Fibroblast of upper back skin (primary cell): ENCODE measurements around the gene FKBP8.
"Not testable (repeated sequence)": the region's sequence is repeated elsewhere in the genome, so short reads cannot be mapped to it uniquely, and the experiment has no call there.

Source experiments
- DNase-seq: peaks from one replicate; pipeline ENCODE4 v3.0.0-alpha.2; 2013

Gene FKBP8

DNA sequence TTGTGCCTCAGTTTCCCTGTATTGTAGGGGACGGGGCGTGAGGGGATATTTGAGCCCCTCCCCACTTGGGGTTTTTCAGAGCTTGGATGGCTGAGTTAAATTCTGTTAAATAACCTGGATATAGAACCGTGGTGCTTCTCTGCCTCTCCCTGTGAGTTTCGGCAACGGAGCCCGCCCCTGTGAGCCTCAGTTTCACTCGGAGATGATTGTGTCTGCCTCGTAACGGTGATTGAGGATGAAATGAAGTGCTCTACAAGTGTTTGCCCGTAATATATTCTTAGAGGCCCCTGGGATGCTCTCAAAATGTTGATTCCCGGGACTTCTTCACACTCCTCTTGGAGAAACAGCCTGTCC lies 14.8 kb upstream of the FKBP8 start:
- no peak for DNase-seq

DNA sequence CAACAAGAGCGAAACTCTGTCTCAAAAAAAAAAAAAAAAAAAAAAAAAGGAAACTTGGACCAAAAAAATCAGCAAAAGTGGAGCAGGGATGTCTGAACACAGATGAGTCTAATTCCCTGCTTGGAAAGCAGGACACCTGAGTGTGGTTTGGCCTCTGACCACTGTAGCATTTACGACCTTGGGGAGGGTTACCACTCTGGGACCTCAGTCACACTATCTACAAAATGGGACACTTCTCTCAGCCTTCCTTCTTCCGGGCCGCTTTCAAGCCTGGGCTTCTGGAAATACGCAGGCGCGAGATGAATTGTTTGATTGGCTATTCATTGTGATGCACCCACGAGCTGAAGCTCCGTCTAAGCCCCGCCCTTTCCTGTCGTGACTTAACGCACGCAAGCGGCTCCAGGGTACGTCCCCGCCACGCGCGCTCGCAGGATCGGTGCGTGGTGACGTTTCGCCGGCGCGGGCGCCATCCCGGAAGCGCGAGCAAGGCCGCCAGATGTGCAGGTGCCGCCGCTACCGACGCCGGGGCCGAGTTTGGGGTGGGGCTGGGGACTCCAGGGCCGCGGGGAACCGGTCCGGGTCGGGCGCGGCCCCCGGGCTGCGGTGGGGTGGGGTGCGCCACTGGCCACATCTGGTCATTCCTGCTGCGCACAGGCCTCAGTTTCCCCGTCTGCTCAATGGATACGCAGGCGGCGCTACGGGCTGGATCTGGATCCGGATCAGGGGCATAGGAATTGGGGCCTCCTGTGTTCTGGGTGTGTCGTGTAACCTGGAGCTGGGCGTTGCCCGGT lies 14.2 kb upstream of the FKBP8 start, which contains the start of gene KXD1:
KXD1 (plus strand) TSS at position 460 of the 791 bp plus-strand sequence. CDS start 4,187 bp downstream, outside the sequence.
- peak; percentile 99 for DNase-seq

DNA sequence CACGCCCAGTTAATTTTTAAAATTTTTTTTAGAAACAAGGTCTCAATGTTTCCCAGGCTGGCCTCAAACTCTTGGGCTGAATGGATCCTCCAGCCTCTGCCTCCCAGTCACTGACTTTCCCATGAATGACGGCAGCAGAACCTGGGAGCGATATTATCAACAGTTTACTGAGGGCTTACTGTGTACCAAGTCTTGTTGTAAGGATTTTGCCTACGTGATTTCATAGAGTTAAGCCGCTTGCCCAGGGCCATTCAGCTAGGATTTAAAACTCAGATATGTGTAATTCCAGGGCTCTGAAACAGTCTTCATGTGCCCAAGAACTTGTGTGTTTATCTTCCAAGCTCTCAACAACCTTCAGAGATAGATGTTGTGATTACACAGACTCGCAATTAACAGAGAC lies 8.3 kb upstream of the FKBP8 start:
- DNase-seq, result no peak

DNA sequence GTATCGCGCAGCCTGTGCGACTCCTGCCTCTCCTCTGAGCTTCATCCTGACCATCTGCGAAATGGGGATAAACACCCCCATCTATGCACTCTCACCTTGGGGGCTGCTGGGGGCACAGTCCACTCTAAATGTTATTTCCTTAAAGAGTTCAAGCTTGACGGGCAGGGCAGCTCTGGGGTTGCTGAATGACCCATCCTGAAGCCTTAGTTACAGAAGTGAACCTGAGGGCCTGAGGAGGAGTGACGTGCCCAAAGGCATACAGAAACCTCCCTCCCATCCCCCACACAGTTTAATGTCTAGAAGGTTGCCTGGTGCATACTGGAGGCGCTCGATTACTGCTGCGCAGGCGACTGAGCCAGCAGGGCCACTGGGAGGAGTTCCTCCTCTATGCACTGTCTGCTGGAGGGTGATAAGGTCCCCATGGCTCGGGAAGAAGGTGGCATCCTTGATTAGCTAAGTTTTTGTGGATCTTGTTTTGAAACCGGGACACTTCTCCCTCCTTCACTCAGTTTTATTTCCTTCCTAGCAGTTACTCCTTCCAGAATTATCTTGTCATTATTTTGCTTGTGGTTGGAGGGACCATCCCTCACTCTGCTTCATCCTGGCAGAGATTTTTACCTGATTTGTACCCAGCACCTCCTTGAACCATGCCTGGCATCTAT lies 572 bp upstream of the FKBP8 start:
- DNase-seq, result peak; percentile 63

DNA sequence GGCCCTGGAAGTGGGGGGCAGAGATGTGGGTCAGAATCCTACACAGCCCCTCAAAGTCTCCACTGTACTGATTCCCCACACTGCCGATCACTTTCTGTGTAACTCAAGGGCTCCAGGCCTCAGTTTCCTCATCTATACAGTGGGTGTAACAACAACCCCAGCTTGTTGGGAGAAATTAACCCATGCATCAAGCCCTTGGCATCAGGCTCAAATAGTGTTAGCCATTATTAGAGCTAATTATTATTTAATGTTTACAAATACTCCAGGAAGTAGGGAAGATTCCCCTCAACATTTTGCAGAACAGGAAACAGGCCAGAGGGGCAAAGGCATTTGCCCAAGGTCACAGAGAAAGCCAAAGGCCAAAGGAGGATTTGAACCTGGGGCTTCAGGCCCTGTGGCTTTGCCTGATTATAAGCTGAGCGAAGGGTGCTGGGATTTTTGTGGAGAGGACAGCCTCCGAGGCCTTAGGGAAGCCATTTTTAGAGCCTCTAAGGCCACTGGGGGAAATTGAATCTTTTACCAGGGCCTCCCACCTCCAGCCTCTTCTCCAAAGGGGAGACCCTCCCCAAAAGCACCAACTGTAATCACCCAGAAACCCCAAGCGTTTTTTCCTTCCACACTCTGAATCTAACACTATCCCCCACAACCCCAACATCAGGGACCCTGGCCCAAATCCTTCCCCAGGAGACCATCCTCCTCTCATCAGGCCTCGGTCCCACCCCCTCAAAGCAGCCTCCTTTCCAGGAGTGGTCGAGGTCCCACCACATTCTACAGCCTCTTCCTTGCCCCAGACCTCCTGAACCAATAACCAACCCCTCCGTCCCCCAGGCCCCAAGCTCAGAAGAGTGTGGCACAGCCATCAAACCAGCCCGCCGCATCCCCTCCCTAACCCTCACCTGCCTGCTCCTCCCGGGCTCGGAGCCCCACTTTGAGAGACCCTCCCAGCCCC lies 1.1 kb downstream of the FKBP8 start:
- no peak for DNase-seq

DNA sequence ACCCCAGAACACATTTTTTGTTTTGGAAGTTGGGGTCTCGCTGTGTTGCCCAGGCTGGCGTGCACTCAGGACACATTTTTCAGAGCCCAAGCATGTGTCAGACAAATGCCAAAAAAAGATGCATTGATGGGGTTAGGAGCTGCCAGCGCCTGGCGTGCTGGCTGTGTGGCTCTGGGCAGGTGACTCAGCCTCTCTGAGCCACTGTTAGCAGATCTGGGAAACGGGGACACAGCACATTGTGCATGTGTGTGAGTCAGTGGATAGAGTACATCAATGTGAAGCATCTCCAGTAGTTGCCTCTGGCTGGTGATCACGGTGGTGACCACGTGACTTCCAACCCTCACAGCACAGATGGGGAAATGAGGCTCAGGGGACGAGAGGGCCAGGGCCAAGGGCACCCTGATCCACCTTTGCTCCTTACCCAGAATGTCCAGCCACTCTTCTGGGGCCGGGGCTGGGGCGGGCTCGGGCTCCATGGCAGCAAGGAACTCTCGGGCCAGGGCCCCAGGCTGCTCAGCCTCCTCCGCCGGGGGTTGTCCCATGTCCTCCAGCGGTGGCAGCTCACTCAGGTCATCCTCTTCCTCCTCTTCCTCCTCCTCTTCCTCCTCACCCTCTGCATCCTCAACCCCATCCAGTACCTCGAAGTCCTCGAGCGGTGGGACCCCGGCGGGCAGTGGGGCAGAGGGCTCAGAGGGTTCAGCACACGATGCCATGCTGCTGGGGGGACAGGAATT lies 1.9 kb downstream of the FKBP8 start:
- no peak for DNase-seq

DNA sequence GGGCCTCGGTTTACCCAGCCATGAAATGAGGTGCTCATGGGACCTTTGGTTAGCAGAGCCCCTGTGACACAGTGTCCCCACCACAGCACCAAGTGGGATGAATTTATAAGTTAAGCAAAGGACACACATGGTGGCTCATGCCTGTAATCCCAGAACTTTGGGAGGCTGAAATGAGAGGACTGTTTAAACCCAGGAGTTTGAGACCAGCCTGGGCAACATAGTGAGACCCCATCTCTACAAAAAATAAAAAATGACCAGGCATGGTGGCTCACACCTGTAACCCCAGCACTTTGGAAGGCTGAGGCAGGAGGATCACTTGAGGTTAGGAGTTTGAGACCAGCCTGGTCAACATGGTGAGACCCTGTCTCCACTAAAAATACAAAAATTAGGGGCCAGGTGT lies 3.2 kb downstream of the FKBP8 start:
- not testable (repeated sequence) for DNase-seq

DNA sequence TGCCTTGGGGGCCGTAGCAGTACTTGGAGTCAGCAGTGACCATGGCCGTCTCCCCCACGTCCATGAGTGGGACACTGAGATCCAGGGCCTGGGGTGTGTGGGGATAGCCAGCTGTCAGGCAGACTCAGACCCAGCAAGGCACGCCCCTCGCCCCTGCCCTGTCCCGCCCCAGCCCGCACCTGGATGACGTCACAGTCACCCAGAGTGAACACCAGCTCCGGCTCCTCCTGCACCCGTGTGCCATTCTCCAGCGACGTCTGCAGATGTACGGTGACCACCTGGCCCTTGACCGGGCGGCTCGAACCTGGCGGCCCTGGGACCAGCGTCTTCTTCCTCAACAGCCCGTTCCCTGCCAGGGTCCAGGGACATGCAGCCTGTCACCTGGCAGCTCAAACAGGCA lies 4.0 kb downstream of the FKBP8 start:
- no peak for DNase-seq

DNA sequence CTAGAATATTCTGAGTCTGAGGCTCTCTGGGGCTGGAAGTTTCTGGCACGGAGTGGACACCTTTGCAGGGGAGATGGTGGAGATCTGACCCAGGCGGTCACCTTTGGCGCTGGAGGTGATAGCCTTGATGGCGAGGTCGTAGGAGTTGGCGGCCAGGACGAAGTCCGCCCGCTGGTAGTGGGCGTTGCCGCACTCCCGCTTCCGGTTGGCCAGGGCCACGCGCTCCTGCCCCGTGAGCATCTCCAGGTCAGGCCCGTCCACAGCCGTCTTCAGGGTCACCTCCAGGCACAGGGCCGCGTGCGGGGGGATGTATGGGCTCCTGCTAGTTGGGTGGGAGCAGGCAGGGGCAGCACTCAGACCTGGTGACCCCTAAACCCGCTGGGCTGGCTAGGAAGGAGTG lies 5.3 kb downstream of the FKBP8 start:
- no peak for DNase-seq

DNA sequence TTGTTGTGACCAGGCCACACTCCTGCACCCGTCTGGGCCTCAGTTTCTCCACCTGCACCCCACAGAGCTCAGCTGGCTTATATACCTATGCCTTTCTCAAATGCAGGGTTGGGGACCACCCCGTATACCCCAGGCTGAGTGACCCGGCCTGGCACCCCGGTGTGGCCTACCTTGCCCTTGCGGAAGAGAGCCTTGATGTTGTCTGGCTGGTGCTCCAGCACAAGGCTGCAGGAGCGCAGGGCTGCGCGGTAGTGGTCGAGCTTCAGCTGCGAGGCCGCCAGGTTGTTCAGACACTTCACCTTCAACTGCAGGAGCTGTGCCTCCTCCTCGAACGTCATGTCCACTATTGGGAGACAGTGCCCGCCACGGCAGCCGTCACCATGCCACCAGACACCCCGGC lies 5.9 kb downstream of the FKBP8 start:
- DNase-seq, result no peak

DNA sequence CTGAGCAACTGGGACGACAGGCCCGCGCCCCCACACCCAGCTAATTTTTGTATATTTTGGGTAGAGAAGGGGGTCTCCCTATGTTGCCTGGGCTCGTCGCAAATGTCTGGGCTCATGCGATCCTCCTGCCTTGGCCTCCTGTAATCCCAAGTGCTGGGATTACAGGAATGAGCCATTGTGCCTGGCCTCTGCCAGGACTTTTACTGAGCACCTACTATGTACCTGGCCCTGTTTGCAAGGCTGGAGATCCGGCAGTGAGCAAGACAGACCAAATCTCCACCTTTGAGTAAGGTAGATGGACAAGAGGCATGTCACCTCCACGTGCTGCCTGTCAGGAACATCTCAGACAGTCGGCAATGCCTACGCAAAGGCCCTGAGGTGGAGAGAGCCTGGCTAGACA lies 6.9 kb downstream of the FKBP8 start:
- no peak for DNase-seq

DNA sequence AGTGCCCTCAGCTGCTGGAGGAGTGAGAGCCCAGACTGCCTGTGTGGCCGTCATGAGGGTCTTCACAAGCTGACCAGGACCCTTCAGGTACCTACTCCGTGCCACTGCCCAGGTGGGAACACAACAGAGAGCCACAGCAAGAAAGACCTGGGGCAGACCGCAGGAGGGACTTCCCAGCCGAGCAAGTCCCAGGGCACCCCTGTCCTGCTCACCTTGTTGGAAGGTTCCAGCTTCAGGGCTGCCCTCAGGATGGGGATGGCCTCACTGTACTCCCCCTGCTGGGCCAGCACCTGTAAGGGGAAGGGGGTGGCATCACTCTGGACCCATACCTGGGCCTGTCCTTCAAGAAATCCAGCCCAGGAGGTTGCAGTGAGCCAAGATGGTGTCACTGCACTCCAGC lies 10.3 kb downstream of the FKBP8 start:
- DNase-seq, result no peak

DNA sequence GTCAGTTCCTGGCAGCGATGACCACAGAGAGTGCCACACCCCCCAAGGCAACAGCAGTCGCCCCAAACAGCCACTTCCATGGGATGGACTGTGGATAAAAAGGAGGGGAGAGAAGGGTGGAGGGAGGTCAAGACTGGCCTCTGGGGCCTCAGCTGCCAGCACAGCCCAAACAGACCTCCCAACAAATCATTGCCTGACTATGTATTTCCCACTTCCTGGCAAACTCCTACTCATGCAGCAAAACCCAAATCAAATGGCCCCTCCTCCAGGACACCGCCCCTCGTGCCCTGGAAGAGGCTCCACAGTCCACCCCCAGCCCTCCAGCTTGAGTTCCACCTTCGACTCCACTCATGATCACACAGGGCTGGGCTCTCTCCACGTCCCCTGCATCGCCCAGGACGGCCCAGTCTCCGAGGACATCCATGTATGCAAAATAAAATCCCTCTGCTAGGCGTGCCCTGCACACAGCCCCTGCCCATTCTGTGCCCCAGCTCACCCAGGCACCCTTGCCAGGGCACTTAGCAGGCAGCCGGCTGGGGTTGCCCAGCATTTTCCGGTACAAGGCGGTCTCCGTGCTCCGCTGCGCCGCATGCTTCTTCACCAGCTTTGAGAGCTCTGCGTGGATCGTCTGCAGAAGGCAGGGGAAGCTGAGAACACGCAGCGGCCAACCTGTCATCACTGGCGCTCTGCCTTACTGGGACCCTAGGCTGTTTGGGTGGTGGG lies 11.0 kb downstream of the FKBP8 start:
- no peak for DNase-seq

DNA sequence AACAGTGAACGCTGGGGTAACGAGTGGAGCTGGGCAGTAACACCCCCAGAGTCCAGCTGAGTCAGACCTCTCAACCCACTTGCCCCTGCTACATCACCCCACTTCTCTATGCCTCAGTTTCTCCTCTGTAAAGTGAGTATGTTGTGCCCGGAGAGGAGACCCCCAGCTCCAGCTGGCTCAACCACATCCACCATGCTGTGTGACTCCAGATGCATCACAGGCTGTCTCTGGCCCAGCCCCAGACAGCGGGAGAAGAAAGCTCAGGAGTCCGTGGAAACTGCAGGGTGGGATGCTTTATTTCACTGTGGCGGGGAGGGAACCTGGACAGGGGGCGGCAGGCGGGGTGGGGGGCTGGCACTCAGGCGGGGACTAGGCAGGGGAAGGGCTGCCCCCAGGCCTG lies 11.9 kb downstream of the FKBP8 start:
- DNase-seq, result no peak

DNA sequence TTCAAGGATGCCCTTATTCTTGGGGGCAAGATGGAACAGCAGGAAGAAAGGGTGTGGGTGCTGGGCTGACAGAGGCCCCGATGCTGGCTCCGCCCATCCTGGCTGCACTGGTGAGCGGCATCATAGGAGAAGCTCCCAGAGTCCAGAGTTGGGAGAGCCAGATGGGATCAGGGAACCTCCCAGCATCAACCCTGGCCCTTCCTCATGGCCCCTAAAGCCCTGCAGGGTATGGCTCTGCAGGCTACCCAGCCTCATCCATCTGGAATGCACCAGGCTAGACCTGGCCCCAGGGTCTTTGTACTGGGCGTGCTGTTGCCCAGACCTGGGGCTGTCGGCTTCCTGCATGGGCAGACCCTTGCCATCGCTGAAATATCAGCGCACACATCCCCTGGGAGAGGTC lies 13.6 kb downstream of the FKBP8 start:
- no peak for DNase-seq

DNA sequence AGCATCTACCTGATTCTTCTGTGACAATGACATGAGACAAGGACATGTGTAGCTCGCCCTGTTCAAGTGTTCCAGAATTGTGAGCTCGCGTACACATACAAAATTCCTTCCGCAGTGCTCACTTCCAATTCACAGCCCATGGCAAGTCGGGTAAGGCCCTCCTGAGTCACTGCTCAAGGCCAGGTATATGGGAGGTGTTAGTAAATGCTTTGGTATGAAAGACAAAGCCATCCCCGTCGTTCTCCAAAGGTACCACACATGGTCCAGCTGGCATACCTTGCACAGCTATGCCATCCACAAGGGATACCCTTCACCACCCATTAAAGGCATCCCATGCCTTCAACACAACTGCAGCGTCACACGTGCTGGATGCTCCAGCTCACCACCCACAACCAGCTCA lies 17.1 kb downstream of the FKBP8 start:
- DNase-seq, result no peak

DNA sequence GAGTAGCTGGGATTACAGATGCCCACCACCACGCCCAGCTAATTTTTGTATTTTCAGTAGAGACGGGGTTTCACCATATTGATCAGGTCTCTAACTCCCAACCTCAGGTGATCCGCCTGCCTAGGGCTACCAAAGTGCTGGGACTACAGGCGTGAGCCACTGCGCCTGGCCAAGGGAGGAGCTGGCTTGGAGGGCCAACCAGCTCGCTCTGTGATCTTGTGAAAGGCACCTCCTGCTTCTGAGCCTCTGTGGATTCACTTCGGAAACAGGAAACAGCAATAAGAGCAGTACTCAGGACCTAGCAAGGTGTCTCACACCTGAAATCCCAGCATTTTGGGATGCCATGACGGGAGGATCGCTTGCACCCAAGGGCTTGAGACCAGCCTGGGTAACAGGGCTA lies 19.5 kb downstream of the FKBP8 start:
- DNase-seq, result no peak

DNA sequence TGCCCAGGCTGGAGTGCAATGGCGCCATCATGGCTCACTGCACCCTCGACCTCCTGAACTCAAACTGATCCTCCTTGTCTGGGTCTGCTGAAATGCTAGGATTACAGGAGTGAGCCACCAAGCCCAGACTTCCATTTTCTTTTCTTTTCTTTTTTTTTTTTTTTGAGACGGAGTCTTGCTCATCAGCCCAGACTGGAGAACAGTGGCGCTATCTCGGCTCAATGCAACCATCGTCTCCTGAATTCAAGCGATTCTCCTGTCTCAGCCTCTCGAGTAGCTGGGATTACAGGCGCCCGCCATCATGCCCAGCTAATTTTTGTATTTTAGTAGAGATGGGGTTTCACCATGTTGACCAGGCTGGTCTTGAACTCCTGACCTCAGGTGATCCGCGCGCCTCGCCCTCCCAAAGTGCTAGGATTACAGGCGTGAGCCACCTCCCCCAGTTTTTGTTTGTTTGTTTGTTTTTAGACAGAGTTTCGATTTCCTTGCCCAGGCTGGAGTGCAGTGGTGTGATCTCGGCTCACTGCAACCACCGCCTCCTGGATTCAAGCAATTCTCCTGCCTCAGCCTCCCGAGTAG lies 20.4 kb downstream of the FKBP8 start:
- not testable (repeated sequence) for DNase-seq

DNA sequence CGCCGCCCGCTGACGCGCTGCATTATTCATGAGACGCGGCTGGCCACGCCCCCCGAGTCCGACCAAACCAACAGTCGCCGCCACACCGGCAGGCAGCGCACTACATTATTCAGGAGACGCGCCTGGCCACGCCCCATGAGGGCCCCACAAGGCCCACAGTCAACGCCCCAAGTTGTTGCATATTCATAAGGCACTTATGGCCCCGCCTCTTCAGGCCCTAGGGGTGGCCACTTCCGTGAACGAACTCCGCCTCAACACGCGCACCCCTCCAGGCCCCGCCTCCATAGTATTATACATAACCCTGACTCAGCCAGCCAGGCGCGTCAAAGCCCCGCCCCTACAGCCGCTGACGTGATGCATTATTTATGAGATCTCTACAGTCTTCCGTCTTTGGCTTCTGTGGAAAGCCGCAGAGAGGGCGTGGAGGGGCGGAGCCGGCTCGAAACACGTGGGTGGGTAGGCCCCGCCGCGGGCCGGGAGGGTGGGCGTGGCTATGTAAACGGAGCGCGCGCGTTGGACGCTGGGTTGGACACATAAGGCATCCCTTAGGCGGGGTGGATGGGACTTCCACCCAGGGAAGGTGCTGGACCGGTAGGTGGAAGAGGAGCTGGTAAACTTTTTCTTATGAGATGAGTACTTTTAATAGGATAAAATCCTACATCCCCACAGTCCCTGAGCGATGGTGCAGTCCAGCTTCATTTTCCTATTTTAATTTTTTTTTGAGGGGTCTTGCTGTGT lies 21.1 kb downstream of the FKBP8 start:
- DNase-seq, result peak; percentile 100

DNA sequence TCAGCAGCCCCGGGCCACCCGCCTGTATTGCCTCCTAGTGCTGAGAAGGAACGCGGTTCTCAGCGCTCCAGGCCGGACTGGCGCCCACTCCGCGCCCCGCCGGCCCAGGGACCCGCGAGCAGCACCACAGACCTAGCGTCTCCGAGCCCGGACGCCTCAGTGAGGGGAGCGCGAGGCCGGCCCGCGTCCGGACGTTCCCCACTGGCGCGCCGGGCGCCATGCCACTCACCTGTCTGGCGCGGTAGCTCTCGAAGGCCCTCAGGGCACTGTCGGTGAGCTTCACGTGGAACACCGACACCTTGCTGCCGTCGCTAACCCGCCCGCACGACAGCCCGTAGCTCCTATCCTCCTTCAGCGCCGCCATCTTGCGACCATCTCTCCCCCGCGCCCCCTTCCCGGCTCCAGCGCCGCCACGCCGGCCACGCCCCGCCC lies 21.7 kb downstream of the FKBP8 start, which contains the start of gene ELL:
ELL (minus strand) TSS at position 379 of the 432 bp plus-strand sequence; CDS start at position 364, 15 bp downstream.
- DNase-seq, result no peak
